AG04450 (cell line): ENCODE results near the gene KNOP1. TPM values are rescaled to one million over a fixed set of nuclear protein-coding genes. Genes with fewer than 3 reads are reported as not detected.

Source experiments
- CTCF ChIA-PET: fragments of 300-600, 350-600 bp; formaldehyde crosslinking; extraction: SDS; loops from one replicate; lab custom pipeline; 2022; ENCODE audit warnings: antibody characterized with exemption, inconsistent platforms; lab: Charles Lee
- POLR2A ChIA-PET: fragments of 350-600 bp; formaldehyde crosslinking; extraction: SDS; loops from one replicate; lab custom pipeline; 2021; ENCODE audit warnings: antibody characterized with exemption, inconsistent platforms; lab: Yijun Ruan, JAX
- DNase-seq: peaks from one replicate; pipeline ENCODE4 v3.0.0-alpha.2; 2011; ENCODE audit warnings: low read depth, low spot score
- H3K27ac ChIP-seq: one replicate; pipeline ENCODE4 v1.5.1; 2012; ENCODE audit warnings: low read depth, low read length, control low read depth
- H3K27me3 ChIP-seq: one replicate; pipeline ENCODE4 v1.6.0; 2012; ENCODE audit warnings: low read length; ENCODE audit not compliant: control insufficient read depth, insufficient read depth
- H3K4me3 ChIP-seq: 2 replicates; pipeline ENCODE4 v1.5.1; 2011; ENCODE audit warnings: mild to moderate bottlenecking, low read depth, low read length, control low read depth
- H3K9me3 ChIP-seq: 2 replicates; pipeline ENCODE4 v1.5.1; 2012; ENCODE audit warnings: low read length; ENCODE audit not compliant: control insufficient read depth, insufficient read depth
- CTCF ChIP-seq: IDR thresholded peaks from 2 replicates; pipeline ENCODE4 v1.5.1; 2011; ENCODE audit warnings: low read depth, low read length, control low read depth, inconsistent platforms
- polyA plus RNA-seq: library from polyadenylated mRNA; depleted of rRNA; stranded (reverse); fragments of >200 nt; gene quantifications from 2 replicates; pipeline ENCODE4 v1.2.3, GENCODE V29; 2011

KNOP1 gene
- polyA plus RNA-seq, 1 experiment: 14.9 TPM

GRCh38 chr16:19716183-19716582 is 1.8 kb downstream of the KNOP1 start:
- ChIA-PET CTCF (no interaction called here), POLR2A (no interaction called here)
- Histone ChIP-seq H3K27ac (no peak overlapping the region), H3K9me3 (no peaks in the 10 kb centered on the region), H3K27me3 (no peaks in the 10 kb centered on the region), H3K4me3 (peak overlapping the region; percentile 90)
- no peak for TF ChIP-seq CTCF
- DNase-seq: no peak

DNA sequence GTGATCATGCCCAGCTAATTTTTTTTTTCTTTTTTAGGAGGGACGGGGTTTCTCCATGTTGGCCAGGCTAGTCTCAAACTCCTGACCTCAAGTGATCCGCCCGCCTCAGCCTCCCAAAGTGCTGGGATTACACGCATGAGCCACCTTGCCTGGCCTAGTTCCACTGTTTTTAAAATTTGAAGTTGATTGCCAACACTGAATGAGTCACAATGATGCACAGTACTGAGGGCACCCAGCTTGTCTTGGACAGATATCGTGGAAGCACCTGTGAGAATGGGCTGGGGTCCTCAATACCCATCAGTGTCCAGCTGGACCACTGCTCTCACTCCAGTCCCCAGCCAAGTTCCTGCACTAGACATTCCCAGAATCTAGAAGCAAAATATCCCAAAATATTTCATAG is 2.5 kb downstream of the KNOP1 start:
- ChIA-PET CTCF (interaction anchor here (0.7 kb wide), 2 partner anchors 12 to 23 kb away, joined by 3 to 6 read pairs; no protein-coding TSS in a partner anchor), POLR2A (no interaction called here)
- DNase-seq: no peak
- Histone ChIP-seq H3K27ac (no peak overlapping the region), H3K9me3 (no peaks in the 10 kb centered on the region), H3K27me3 (no peaks in the 10 kb centered on the region), H3K4me3 (no peak overlapping the region)
- no peak for TF ChIP-seq CTCF

GRCh38 chr16:19713697-19714096 is 4.3 kb downstream of the KNOP1 start:
- TF ChIP-seq CTCF: no peak
- POLR2A ChIA-PET: no interaction called here
- Histone ChIP-seq H3K4me3 (no peak overlapping the region), H3K27ac (no peak overlapping the region), H3K9me3 (no peaks in the 10 kb centered on the region), H3K27me3 (no peaks in the 10 kb centered on the region)
- DNase-seq: no peak
- CTCF ChIA-PET: no interaction called here

- no peak overlapping the region for H3K4me3 ChIP-seq
- no peak for TF ChIP-seq CTCF
- ChIA-PET POLR2A (no interaction called here), CTCF (no interaction called here)
- H3K27me3 ChIP-seq: no peaks in the 10 kb centered on the region
- no peak for DNase-seq
- no peaks in the 10 kb centered on the region for H3K9me3 ChIP-seq
- H3K27ac ChIP-seq: no peak overlapping the region
Observed at GRCh38 chr16:19712418-19713058, 5.5 kb downstream of the KNOP1 start.

- H3K4me3 ChIP-seq: no peak overlapping the region
- no peaks in the 10 kb centered on the region for H3K9me3 ChIP-seq
- no peak for DNase-seq
- H3K27ac ChIP-seq: no peak overlapping the region
- CTCF ChIA-PET: no interaction called here
- POLR2A ChIA-PET: no interaction called here
- H3K27me3 ChIP-seq: no peaks in the 10 kb centered on the region
- no peak for TF ChIP-seq CTCF
Observed at GRCh38 chr16:19711643-19712042, 6.4 kb downstream of the KNOP1 start.
